Fibroblast of mammary gland (primary cell): ENCODE data around the gene CPSF4L.
A peak's percentile ranks its signal among the peaks of the same experiment; 100 is the strongest.

Source experiments
- DNase-seq: peaks from one replicate; pipeline ENCODE4 v3.0.0-alpha.2; 2010; ENCODE audit warnings: low read depth
- H3K4me3 ChIP-seq: 2 replicates; pipeline ENCODE4 v1.5.1; 2011; ENCODE audit warnings: low read depth, mild to moderate bottlenecking, low read length, moderate library complexity; ENCODE audit not compliant: control insufficient read depth
- TF ChIP-seq, protein P1 (sequence below): conservative IDR thresholded peaks from 2 replicates; pipeline ENCODE4 v1.5.1; 2011; ENCODE audit warnings: low read depth, low read length, inconsistent platforms; ENCODE audit not compliant: control insufficient read depth, insufficient read depth

CPSF4L gene

DNA sequence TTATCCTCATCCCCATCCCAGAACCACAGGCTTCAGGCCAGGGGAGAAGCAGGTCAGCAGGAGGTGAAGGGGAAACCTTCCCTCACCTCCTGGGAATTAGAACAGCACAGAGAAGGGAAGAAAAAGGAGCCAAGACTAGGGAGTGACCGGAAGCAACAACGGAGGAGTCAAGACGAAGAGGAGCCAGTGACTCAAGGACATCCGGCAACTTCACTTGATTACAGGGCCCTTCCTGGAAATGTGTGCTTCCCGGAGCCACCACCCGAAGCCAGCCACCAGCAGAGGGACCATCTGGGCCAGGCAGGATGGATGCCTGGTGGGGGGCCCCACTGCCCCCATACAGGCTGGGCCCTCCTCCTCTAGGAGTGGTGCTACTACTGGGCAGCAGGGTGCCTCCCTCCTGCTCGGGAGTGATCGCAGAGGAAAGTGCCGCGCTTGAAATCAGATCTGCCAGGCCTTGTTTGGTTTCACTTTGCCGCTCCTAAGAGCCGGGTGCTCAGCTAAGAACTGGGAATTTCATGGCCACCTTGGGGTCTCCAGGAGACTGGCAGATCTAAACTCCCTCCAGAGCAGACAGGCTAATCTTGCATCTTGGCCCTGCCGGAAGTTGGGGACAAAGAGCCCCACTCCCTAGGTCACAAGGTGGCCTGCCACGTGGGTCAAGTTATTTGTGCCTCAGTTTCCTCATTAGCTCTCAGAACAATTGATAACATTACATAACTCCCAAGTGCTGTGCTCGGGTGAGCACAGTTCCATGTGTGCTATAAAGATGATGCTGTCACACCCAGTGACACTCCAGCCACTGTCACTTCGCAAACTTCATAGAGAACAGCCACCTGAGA lies 43.5 kb upstream of the CPSF4L start:
- TF ChIP-seq, protein P1, sequence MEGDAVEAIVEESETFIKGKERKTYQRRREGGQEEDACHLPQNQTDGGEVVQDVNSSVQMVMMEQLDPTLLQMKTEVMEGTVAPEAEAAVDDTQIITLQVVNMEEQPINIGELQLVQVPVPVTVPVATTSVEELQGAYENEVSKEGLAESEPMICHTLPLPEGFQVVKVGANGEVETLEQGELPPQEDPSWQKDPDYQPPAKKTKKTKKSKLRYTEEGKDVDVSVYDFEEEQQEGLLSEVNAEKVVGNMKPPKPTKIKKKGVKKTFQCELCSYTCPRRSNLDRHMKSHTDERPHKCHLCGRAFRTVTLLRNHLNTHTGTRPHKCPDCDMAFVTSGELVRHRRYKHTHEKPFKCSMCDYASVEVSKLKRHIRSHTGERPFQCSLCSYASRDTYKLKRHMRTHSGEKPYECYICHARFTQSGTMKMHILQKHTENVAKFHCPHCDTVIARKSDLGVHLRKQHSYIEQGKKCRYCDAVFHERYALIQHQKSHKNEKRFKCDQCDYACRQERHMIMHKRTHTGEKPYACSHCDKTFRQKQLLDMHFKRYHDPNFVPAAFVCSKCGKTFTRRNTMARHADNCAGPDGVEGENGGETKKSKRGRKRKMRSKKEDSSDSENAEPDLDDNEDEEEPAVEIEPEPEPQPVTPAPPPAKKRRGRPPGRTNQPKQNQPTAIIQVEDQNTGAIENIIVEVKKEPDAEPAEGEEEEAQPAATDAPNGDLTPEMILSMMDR: peak; percentile 26
- H3K4me3 ChIP-seq: peak overlapping the region; percentile 39
- peak; percentile 86 for DNase-seq

DNA sequence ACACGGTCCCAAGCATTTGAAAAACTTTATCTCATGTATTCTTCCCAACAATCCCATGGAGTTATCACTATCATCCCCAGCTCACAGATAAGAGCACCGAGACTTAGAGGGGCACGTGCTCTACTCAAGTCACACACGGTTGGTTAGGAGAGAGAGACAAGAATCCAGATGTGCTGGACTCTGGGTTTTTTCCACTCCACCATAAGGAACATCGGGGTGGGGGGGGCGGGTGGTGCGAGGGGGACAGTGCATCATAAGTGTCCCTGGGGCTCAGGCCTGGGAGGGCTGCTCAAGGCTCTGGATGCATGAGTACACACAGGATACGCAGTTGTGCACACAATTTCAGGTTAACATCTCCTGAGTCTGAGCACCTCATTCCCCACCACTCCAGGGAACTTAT lies 42.8 kb upstream of the CPSF4L start:
- DNase-seq: peak; percentile 58
- H3K4me3 ChIP-seq: no peak overlapping the region
- TF ChIP-seq, protein P1: no peak

DNA sequence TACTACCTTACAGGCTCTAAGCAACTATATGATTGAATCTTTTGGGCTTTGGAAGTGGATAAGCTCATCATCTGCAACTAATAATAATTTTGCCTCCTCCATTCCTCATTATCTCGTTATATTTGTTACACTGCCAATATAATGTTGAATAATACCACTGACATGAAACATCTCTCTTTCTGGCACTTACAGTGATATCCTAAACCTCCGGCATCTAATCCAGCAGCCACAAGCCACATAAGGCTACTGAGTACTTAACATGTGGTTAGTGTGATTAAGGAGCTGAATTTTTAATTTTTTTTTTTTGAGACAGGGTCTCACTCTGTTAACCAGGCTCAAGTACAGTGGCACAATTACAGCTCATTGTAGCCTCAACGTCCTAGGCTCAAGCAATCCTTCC lies 40.5 kb upstream of the CPSF4L start:
- H3K4me3 ChIP-seq: no peak overlapping the region
- DNase-seq: peak; percentile 67
- TF ChIP-seq, protein P1: no peak

DNA sequence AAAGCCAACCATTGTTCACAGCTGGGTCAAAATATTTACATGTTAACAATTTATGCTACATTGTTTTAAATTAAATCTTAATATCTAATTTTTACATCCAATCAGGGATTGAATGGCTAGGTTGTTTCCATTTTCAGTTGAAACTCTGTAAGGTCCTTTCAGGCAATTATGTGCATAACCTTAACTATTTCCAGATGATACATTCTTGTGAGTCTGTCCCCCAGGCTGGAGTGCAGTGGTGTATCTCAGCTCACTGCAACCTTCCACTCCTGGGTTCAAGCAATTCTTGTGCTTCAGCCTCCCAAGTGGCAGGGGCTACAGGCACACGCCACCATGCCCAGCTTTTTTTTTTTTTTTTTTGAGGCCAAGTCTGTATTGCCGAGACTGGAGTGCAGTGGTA lies 39.7 kb upstream of the CPSF4L start:
- DNase-seq: no peak
- TF ChIP-seq, protein P1: no peak
- H3K4me3 ChIP-seq: no peak overlapping the region

DNA sequence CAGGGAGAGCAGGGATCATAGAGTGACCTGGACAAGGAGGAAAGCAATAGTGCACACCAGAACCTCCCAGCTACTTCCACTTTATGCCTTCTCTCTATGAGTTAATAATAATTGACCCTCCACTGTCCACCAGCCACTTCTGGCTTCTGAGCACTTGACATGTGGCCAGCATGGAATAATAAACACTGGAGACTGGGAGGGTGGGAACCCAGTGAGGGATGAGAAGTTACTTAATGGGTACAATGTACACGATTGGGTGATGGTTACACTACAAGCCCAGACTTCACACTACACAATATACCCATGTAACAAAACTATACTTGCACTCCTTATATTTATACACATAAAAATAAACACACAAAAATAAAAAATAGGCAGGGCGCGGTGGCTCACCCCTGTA lies 38.7 kb upstream of the CPSF4L start:
- H3K4me3 ChIP-seq: no peak overlapping the region
- no peak for DNase-seq
- TF ChIP-seq, protein P1: no peak

DNA sequence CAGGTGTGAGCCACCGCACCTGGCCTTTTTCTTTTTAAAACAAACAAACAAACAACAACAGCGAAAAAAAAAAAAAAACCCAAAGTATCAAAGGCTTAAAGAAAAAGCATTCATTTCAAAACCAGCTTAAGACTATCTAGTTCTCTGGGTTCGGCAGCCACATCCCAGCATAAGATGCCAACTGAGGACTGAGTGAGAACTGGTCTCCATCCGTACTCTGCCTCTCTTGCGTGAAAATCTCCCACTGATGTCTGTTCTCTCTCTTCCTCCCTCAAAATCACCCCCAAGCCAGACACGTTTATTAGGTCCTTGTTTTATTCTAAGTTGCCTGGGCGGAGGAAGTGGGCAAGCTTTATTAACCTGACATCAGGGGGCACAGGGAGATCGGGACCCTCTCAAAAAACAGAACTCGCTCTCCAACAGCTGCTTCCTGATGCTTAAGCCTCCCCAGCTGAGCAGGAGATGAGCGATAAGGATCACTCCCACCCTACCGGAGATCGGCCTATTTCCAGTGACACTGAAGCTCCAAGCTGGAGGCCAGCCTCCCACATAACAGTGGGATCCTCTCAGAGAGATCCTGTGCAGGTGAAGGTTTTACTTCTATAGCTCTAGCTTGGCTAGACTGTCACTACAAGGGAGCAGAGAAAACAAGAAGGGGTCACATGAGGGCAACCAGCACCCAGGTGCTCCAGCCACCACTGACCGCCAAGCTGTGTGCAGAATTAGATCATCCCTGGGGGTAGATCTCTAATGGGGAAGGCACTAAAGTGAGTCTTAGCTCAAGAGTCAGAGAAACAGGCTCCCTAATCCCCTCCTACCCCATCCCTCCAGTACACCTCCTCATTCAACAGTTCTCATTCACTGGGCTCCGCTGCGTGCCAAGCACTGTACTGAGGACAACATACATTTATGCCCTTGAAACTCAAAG lies 36.5 kb upstream of the CPSF4L start:
- no peak for DNase-seq
- TF ChIP-seq, protein P1: no peak

More for the DNA sequence above, 36.5 kb upstream of the CPSF4L start:
- no peak overlapping the region for H3K4me3 ChIP-seq
